ENCODE results near the gene PLEKHO1.
"Not testable (repeated sequence)": the region's sequence is repeated elsewhere in the genome, so short reads cannot be mapped to it uniquely, and the experiment has no call there.

Gene PLEKHO1, protein sequence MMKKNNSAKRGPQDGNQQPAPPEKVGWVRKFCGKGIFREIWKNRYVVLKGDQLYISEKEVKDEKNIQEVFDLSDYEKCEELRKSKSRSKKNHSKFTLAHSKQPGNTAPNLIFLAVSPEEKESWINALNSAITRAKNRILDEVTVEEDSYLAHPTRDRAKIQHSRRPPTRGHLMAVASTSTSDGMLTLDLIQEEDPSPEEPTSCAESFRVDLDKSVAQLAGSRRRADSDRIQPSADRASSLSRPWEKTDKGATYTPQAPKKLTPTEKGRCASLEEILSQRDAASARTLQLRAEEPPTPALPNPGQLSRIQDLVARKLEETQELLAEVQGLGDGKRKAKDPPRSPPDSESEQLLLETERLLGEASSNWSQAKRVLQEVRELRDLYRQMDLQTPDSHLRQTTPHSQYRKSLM

DNA sequence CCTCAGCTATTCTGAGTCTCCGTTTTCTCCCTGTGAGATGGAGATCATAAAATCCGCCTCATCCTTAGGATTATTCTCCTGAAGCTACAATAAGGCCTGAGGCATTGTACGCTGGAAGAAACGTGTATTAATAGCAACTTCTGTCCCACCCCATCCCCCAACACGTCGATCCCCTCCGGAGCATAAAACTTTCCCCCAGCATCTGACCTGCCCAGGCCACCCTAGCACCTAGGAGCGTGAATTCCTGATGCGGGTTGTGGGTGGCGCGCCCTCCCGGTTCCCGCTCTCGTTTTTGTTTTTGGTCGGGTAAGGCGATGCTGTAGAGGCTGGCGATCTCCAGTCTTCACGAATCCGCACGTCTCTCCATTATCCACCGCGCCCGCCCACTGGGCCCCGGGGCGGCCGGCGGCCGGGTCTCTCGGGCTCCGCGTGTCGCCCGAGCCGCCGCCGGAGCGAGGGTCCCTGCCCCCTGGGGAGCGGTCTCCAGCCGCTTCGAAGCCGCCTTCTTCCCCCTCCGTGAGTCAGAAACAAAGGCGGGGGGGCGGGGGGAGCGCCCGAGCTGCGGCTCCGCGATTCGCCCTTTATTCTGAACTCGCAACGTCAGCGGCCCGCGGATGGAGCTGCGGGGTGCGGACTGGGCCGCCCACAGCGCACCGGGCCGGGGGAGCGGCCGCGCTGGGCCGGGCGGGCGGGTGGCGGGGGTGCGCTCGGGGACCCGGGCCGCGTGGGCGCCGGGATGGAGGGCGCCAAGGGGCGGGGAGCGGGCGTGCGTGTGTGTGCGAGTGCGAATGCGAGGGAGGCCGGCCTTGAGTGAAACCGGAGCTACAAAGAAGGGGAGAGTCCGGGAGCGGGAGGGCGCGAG is at the start of gene PLEKHO1:
PLEKHO1 (plus strand) TSS at position 646 of the 862 bp plus-strand sequence. CDS start 342 bp downstream, outside the sequence.
- DNase-seq, result peak; percentile 88

DNA sequence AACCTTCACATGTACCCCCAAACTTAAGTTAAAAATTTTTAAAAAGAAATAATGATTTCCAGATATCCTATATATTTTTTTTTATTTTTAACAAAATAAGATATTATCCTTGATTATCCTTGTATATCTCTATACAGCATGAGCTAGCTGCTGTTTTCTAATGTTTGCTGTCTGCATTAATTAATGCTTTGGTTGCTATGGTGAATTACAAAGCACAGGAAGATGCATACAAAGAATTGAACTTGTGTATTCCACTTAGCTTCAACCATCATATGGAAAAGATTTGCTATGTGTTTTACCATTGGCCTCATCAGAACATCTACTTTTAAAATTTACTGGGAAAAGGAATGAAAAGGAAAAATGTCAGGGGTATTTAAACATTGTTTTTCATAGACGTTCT is 46.7 kb upstream of the PLEKHO1 start:
- DNase-seq, result no peak

DNA sequence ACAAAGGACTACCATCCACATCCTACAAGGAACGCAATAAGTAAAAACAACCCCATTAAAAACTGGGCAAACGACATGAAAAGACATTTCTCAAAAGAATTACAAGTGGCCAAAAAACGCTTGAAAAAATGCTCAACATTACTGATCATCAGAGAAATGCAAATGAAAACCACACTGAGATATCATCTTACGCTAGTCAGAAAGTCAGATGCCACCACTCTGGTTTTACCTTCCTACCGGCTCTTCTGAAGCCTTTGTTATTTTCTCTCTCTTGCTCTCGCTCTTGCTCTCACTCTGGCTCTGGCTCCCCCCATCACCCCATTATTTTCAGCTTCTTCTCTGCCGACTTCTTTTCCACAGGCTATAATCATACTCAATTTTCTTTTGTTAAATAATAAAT is 43.4 kb upstream of the PLEKHO1 start:
- DNase-seq, result no peak

DNA sequence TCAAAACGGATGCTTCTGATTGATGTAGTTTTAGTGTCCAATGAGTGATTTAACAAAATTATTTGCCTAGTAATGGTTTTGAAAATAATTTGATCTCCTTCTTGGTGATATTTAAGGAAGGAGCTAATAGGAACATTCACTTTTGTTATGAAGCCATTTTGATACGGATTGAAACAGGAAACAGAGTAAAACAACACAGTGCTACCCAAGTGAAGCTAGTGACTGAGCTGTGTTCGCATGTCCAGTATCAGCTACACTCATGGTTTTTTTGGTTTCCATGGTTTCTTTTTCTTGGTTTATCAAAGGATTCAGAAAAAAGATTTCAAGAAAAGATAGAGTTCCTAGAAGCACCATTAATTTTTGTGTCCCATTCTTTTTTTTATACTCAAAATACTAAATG is 40.1 kb upstream of the PLEKHO1 start:
- no peak for DNase-seq

DNA sequence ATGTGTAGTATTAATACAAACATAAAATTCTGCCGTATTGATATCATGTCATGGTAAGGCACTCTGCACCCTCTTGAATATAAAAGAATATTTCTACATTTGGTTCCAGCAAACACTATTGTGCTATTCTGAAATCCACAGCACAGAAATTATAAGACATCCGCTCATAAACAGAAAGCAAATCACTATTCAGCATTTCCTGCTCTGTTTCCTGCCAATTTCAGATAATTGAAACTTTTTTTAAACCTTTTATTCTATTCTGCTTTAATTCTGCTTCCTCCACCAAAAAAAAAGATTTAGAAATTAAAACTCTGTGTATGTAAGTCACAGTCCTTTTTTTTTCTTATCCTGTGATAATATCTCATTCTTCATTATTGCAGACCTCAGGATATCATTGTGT is 39.6 kb upstream of the PLEKHO1 start:
- no peak for DNase-seq

DNA sequence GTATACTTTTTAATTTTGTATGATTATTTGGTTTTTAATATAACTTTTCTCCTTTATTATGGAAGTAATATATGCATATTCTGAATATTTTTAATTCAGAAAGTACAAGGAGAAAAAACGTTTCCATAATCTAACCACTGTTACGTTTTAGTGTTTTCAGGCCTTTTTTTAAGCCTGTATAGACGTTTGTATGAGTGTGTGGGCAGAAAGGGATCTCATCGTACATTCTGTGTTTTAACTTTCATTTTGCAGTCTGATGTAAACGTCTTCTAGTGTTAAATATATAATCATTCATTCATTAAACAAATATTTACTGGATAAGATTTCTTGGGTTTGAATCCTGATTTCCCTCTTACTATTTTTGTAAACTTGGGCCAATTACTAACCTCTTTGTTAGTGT is 38.0 kb upstream of the PLEKHO1 start:
- no peak for DNase-seq

DNA sequence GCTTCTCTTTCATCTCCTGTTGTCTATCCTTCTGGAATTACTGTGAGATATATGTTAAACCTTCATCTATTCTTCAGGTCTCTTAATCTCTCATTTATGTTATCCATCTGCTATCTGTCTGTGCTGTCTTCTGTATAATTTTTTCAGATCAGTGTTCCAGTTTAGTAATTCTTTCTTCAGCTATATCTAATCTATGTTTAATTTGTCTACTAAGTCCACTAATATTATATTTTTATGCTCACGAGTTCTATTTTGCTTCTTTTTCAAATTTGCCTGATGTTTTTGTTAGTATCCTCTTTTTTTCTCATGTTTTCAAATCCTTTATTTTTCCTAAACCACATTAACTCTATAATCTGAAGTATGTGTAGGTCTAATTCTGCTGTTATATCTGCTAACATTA is 34.6 kb upstream of the PLEKHO1 start:
- DNase-seq, result no peak

DNA sequence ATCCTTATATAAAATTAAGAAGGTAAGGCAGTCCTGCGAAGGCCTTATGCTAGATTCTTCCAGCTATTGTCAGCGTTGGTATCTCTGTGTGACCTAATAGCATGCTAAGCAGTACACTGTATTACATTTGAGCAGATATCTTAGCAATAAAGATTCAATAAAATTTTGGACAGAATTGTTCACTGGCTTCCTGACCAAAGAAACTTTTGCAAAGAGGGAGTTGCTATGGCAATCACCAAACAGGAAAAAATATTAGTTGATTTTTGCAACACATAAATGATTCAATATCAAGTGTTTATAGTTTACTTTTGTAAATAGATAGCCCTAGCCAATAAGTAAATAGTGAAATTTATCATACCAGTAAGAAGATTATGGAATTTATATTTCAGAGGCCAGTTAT is 31.0 kb upstream of the PLEKHO1 start:
- no peak for DNase-seq

DNA sequence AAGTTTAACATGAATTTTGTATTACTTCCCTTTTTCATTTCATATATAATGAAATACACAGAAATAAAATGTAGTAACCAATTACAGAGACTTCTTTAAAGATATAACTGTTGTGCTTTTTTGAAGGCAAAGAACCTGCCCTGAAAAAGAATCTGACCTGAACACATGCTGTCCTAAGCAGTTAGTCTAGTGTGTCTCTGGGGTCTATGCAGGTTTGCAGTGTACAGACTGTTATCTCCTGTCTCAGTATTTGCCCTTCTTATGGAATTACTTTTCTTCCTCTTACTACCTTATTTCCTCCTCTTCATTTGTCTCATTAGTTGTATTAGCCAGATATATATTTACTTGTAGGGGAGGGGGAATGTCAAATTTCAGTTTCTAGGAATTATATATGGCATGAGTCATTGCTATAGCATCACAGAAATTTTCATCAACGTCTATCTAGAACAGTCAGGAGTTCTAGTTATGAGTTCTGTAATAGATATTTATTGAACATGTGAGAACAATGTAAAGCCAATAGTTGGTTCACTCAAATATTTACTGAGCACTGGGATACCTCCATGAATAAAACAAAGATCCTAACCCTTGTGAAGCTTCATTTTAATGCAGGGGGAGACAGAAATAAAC is 28.4 kb upstream of the PLEKHO1 start:
- no peak for DNase-seq

DNA sequence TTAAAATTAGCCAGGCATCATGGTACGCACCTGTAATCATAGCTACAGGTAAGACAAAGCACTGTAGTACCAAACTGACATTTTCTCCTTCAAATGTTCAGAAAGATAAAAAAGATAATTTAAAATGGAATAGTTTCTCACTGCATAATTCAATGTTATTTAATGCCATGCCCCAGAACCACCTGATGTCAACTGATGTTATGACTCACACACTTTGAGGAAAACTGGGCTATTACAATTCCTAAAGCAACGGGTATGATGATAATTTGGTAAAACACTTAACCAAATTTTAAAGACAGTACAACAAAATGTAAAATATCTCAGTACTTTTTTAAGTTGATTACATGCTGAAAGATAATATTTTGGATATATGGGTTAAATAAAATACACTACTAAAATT is 22.9 kb upstream of the PLEKHO1 start:
- DNase-seq, result no peak

DNA sequence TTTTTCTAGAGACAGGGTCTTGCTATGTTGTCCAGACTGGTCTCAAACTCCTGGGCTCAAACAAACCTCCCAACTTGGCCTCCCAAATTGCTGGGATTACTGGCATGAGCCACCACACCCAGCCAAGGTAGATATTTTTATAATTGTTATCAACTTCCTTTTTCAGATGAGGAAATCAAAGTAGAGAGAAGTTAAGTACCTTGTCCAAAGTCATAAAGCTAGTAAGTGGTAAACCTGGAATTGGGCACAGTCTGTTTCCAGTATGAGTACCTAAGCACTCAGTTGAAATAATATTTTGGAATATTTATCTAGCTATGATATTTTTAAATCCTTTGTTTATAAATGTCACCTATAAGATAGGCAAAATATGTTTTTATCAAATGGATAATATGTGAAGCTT is 22.3 kb upstream of the PLEKHO1 start:
- DNase-seq, result no peak

DNA sequence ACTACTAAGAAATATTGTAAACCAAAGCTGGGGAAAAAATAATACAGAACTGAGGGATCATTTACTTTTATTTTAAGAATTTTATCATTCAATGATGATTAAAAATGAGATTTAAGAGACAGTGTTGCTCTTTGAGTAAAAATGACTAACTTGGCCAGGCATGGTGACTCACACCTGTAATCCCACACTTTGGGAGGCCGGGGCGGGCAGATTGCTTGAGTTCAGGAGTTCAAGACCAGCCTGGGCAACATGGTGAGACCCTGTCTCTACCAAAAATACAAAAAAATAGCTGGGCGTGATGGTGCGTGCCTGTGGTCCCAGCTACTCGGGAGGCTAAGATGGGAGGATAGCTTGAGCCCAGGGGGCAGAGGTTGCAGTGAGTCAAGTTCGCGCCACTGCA is 21.8 kb upstream of the PLEKHO1 start:
- DNase-seq, result no peak

DNA sequence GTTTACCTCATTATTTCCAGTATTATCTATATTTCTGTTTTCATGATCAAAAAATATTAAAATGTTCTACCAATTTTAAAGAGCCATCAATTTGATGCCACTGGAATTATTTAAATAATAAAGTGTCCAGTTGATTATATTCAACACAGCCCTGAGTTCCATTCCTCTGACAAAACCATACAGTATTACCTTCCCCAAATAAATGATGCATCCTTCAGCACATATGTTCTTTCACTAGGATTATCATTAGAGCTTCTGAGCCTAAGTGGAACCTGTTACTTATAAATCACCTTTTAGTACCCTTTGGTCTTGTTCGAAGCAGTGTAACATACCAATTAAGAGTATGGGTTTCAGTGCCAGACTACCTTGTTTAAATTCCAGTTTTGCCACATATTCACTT is 17.3 kb upstream of the PLEKHO1 start:
- no peak for DNase-seq

DNA sequence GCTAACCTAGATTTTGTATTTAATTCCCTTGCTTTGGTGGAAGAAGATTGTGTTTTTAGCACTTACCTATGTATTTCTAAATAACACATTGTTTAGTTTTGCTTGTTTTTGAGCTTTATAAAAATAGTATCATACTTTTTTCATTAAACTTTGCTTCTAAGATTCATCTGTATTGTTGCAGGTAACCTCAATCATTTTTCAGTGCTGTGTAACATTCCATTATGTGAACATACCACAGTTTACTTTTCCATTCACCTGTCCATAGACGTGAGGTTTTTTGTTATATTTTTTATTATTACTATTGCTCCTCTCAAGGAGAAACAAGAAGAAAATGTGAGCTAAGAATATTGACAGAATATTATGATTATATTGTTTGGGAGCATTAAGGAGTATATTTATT is 15.2 kb upstream of the PLEKHO1 start:
- no peak for DNase-seq

DNA sequence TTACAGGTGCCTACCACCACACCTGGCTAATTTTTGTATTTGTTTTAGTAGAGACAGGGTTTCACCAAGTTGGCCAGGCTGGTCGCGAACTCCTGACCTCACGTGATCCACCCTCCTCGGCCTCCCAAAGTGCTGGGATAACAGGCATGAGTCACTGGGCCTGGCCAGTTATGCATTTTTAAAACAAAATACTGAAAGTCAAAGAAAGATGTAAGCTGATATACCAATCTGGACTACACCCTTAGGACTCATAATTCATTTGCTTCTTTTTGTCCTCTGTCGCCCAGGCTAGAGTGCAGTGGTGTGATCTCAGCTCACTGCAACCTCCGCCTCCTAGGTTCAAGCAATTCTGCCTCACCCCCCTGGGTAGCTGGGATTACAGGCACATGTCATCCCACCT is 14.3 kb upstream of the PLEKHO1 start:
- DNase-seq, result not testable (repeated sequence)

DNA sequence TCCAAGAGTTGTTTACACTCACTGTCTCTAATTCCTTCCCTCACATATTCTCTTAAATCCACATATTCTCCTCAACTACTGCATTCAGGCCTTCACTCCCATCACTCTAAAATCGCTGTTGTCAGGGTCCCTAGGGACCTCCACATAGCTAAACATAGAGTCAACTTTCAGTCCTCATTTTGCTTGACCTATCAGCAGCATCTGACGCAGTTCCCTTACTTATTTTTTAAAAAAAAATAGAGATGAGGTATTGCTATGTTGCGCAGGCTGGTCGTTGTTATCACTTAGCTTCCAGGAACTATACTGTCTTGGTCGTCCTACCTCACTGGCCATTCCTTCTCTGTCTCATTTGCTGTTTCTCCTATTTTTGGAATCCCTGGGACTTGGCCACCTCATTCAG is 11.7 kb upstream of the PLEKHO1 start:
- no peak for DNase-seq

DNA sequence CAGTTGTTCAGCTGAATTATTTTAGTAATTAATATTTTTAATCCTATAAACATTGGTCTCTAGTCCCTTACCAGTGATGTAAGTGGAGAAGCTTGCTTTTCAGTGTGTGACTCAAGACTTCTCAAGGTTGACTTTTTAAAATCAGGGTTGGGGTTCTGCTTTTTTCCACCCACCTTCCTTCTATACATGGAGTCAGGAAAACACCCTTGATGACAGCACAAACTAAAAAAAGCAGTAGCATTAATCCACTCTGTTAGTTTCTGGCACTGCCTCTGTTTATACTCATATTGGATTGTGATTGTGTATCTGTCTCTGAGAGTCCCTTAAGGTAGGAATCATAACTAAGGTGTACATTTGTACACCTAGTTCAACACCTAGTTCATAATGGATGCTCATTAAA is 8.3 kb upstream of the PLEKHO1 start:
- no peak for DNase-seq

DNA sequence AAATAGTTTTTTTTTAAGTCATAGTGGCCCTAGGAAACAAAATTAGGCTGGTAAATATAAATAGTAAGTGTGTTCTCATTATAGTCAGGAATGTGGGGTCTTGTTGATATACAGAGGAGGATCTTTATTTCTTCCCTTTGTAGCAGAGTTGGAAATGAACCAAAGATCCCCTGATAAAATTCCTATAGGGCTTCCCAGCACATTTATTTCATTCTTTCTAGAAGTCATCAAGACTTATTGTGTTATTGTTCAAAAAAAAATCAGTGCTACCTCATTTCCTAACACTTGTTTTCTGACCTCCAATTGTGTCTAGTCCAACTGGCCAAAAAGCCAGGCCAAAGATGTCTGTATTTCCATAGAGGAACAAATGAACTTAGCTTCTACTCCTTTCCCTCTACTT is 7.6 kb upstream of the PLEKHO1 start:
- no peak for DNase-seq

DNA sequence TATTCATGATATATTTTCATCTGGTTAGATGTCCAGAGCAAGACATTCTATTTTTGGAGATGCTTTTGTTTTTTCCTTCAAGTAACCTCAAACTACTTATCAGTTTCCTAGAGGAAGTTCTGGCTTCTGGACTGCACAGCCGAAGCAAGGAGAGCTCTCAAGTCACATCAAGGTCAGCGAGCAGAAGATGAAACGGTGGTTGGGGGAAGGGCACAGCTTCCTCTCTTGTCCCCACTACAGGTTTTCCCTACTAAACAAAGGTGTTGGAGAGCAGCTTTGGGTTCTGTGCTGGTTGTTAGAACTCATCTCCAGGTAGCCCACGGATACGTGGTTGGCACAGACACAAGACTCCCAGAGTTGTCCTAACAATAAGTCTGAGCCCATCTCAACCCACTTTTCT is 5.1 kb upstream of the PLEKHO1 start:
- no peak for DNase-seq

DNA sequence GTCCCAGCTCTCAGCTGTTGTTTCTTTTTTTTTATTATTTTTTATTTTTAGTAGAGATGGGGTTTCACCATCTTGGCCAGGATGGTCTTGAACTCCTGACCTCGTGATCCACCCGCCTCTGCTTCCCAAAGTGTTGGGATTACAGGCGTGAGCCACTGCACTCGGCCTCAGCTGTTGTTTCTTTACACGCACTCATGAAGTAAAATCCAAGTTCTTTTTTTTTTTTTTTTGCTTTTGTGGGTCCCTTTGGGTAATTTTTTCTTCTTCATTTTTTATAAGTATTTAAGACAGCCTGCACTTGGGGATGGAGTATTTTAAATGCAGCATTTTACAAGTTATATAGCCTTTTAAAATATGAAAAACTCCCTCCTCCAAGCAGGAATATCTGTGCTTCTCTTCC is 3.7 kb upstream of the PLEKHO1 start:
- DNase-seq, result not testable (repeated sequence)

DNA sequence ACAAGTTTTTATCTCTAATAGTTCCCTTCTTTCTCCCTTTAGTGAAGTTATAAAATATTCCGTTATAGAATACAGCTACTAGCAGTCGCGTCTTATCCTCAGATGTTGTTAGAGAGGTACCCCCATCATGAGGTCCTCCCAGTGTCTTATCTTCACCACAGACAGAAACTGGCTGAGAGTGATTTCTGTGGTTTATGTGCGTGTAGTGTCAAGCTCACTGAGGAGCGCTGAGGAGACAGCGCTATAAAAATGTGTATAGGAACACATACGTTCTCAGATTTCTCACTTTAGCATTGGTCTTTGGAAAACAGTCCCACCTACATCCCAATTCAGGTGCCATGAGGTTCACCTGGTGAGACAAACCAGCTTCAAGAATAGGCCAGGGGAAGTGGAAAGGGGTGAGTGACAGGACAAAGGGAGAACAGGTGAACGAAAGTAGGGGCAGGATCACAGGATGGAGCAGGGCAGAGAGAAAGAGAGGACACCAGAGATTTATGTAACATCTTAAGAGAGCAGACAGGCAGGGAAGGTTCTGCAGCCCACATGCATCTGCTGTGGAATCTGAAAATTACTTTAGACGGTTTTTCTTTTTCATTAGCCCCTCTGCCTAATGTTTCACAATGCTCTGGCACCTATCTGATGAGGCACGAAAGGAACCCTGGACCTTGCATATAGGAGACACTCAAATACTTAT is 2.7 kb upstream of the PLEKHO1 start:
- DNase-seq, result no peak

DNA sequence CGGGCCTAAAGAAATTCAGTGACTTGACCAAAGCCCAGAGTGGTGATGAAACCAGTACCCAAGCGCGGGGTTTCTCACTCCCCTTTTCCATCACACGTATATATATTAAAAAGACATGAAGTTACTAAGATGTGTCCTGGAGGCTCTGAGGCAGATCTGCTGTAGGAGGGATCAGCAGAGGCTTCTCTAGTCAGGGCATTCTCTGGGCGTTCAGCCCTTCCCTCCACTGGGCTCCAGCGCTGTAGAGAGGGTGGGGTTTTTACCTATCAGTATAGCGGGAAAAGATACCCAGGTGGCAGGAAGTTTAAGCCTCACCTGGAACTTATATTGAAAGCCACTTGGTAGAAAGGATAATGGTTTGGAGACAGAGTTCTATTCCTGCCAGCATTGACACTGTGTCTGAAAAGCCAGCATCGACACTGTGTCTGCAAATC is 862 bp upstream of the PLEKHO1 start:
- no peak for DNase-seq

All from activated T-cell treated with anti-CD3 and anti-CD28 coated beads, Interleukin-2, amount 50 U/mL, for 1 hour (primary cell).